Kidney epithelial cell (primary cell): ENCODE data around the gene RAB3B. TPM values are rescaled to one million over a fixed set of nuclear protein-coding genes. Genes with fewer than 3 reads are reported as not detected.

ENCODE experiments used
- DNase-seq: peaks from one replicate; pipeline ENCODE4 v3.0.0-alpha.2; 2010; ENCODE audit warnings: low read depth
- H3K27me3 ChIP-seq: 2 replicates; pipeline ENCODE4 v1.6.0; 2011; ENCODE audit warnings: low read length; ENCODE audit not compliant: control insufficient read depth, insufficient read depth
- H3K36me3 ChIP-seq: 2 replicates; pipeline ENCODE4 v1.5.1; 2011; ENCODE audit warnings: low read length; ENCODE audit not compliant: control insufficient read depth, insufficient read depth
- H3K4me3 ChIP-seq: 2 replicates; pipeline ENCODE4 v1.5.1; 2011; ENCODE audit warnings: low read depth, mild to moderate bottlenecking, control low read depth, low read length
- CTCF ChIP-seq: IDR thresholded peaks from 2 replicates; pipeline ENCODE4 v1.5.1; 2011; ENCODE audit warnings: mild to moderate bottlenecking, moderate library complexity, low read length, control low read depth, inconsistent platforms; ENCODE audit not compliant: insufficient read depth, poor library complexity, severe bottlenecking
- total RNA-seq: library from RNA; depleted of rRNA; stranded (reverse); fragments of >200 nt; gene quantifications from 2 replicates; pipeline ENCODE4 v1.2.3, GENCODE V29; 2015

The RAB3B gene
- total RNA-seq, 1 donor from 2014 or later, result 35.9 TPM

GRCh38 chr1:51962486-51963356 lies 27.8 kb downstream of the RAB3B start:
- TF ChIP-seq CTCF, result no peak
- Histone ChIP-seq H3K36me3 (no peaks in the 10 kb centered on the region), H3K4me3 (no peak overlapping the region), H3K27me3 (no peaks in the 10 kb centered on the region)
- no peak for DNase-seq

GRCh38 chr1:51961954-51962353 lies 28.5 kb downstream of the RAB3B start:
- Histone ChIP-seq H3K4me3 (no peak overlapping the region), H3K27me3 (no peaks in the 10 kb centered on the region), H3K36me3 (no peaks in the 10 kb centered on the region)
- no peak for DNase-seq
- no peak for TF ChIP-seq CTCF

- Histone ChIP-seq H3K36me3 (no peaks in the 10 kb centered on the region), H3K27me3 (no peaks in the 10 kb centered on the region), H3K4me3 (no peak overlapping the region)
- no peak for TF ChIP-seq CTCF
- no peak for DNase-seq
Measured at GRCh38 chr1:51961231-51961630, 29.3 kb downstream of the RAB3B start.

GRCh38 chr1:51960262-51960661 lies 30.2 kb downstream of the RAB3B start:
- DNase-seq, result no peak
- Histone ChIP-seq H3K27me3 (no peaks in the 10 kb centered on the region), H3K4me3 (no peak overlapping the region), H3K36me3 (no peaks in the 10 kb centered on the region)
- TF ChIP-seq CTCF, result no peak

GRCh38 chr1:51958824-51959223 lies 31.7 kb downstream of the RAB3B start:
- Histone ChIP-seq H3K36me3 (no peaks in the 10 kb centered on the region), H3K4me3 (no peak overlapping the region), H3K27me3 (no peaks in the 10 kb centered on the region)
- TF ChIP-seq CTCF, result no peak
- DNase-seq, result no peak

GRCh38 chr1:51957618-51958017 lies 32.9 kb downstream of the RAB3B start:
- DNase-seq, result no peak
- H3K27me3 ChIP-seq, result no peaks in the 10 kb centered on the region
- no peak overlapping the region for H3K4me3 ChIP-seq
- no peak for TF ChIP-seq CTCF
- no peaks in the 10 kb centered on the region for H3K36me3 ChIP-seq
